GM10248 (cell line): Measurements from ENCODE around the gene MRPL19.

Source experiments
- CTCF ChIA-PET: fragments of 300-600 bp; sonication (Branson Sonifier 250); formaldehyde crosslinking; extraction: SDS; loops from one replicate; lab custom pipeline; 2021; ENCODE audit warnings: antibody characterized with exemption; lab: Yijun Ruan, JAX
- POLR2A ChIA-PET: fragments of 350-650 bp; sonication (Branson Sonifier 250); formaldehyde crosslinking; extraction: SDS; loops from one replicate; lab custom pipeline; 2020; ENCODE audit warnings: antibody characterized with exemption; lab: Yijun Ruan, JAX
- DNase-seq: peaks from one replicate; pipeline ENCODE4 v3.0.0; 2012; ENCODE audit errors: extremely low spot score
- TF ChIP-seq, protein P1 (sequence below): IDR thresholded peaks from 2 replicates; pipeline ENCODE4 v1.5.1; 2012; ENCODE audit warnings: mild to moderate bottlenecking, low read depth; ENCODE audit errors: extremely low read depth, missing control alignments, control extremely low read depth

MRPL19 gene

DNA sequence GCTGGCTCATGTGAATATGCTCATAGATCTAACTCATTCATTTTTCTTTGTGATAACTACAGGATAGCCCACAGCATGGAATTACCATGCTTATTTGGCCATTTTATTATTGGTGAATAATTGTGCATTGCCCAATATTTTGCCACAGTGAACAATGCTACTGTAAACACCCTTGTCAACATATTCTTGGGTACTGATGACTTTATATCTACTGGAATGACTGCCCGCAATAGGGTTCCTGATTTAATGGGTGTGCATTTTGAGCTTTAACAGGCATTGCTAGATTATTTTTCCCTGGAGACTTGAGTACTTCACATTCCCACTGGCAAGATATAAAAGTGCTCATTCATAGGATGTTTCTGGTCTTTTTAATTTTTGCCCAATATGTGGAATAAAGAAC lies 43.1 kb upstream of the MRPL19 start:
- ChIA-PET CTCF (interaction anchor here (1.0 to 2.1 kb wide), 2 partner anchors 11 to 538 kb away, joined by 4 to 6 read pairs; no protein-coding TSS in a partner anchor), POLR2A (no interaction called here)
- DNase-seq: no peak
- TF ChIP-seq, protein P1, sequence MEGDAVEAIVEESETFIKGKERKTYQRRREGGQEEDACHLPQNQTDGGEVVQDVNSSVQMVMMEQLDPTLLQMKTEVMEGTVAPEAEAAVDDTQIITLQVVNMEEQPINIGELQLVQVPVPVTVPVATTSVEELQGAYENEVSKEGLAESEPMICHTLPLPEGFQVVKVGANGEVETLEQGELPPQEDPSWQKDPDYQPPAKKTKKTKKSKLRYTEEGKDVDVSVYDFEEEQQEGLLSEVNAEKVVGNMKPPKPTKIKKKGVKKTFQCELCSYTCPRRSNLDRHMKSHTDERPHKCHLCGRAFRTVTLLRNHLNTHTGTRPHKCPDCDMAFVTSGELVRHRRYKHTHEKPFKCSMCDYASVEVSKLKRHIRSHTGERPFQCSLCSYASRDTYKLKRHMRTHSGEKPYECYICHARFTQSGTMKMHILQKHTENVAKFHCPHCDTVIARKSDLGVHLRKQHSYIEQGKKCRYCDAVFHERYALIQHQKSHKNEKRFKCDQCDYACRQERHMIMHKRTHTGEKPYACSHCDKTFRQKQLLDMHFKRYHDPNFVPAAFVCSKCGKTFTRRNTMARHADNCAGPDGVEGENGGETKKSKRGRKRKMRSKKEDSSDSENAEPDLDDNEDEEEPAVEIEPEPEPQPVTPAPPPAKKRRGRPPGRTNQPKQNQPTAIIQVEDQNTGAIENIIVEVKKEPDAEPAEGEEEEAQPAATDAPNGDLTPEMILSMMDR: no peak

DNA sequence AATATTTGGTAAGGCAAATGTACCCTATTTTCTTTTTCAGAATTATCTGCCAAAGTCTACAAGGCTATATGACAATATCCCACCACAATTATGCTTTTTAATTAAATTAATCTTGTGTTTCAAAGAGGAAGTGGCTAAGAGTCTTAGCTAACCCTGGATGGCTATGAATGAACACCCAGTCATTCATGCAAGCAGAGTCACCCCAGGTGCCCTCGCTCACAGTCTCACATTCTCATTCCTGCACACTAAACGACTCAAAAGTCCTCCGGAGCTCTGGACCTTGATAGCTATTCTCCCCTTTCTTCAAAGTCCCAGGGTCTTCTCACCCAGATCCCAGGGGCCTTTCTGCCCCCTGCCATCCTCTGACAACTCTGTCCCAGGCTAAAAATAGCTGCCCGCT lies 42.1 kb upstream of the MRPL19 start:
- ChIA-PET CTCF (interaction anchor here (1.1 to 3.5 kb wide), 4 partner anchors 8 to 539 kb away, joined by 3 to 17 read pairs (median 4); no protein-coding TSS in a partner anchor), POLR2A (no interaction called here)
- TF ChIP-seq, protein P1: no peak
- no peak for DNase-seq

DNA sequence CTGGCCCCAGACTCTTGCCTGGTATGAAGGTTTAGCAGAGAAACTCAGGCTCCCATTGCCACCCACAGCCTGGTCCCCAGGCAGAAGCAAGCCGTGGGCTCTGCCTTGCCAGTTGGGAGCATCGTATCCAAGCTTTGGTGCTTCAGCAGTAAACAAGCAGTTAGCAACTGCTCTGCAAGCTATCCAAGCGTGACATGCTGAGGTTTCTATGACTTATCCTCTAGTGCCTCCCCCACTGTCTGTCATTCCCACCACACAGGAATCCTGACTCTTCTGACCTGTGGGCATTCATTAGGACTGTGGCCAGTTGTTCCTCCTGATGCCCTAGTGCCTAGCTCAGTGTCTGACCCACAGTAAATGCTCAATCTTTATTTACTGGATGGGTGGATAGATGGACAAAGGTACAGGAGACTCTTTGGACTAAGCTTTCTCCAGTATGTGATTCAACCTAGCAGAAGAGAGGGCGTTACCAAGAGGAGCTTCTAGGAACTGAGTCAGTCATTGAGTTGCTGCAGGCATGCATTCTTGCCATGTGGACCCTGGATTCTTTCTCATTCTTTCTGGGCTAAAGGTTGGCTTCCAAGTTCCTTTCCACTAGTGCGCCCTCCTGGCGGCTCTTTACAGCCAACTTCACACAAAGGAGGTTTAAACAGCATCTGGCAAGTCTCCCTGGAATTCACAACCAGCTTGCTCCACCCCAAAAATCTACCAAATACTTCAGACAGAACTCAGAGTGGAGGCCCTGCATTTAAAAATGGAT lies 40.6 kb upstream of the MRPL19 start:
- ChIA-PET CTCF (interaction anchor here (0.9 to 3.5 kb wide), 17 partner anchors 10 to 653 kb away, joined by 3 to 17 read pairs (median 4); no protein-coding TSS in a partner anchor), POLR2A (no interaction called here)
- TF ChIP-seq, protein P1: no peak
- no peak for DNase-seq

DNA sequence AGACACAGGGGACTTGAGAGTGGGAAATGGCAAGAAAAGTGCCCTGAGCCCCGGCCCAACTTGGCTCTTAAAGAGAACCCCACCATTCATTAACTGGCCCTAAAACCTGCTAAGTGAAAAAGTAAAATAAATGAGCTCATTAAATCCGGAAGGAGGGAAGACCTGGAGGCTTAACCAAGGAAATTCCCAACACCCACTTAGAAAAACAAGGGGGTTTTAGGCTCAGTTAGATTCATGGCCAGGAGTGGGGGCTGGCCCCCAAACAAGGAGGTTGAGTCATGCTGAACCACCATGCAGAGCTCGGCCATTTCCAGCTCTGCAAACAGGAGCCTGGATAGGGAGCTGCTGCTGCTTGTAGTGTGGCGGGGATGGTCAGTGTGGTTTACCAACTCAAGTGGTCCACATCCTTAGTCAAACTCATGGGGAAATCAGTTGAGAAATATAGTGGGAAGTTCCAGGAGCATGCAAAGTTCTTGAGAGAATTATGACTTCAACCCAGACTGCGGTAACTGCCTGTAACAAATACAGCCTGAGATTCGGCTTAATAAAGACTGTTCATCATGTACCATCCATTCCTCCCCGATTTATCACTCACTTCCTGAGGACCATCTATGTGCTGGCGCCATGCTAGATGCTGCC lies 39.7 kb upstream of the MRPL19 start:
- CTCF ChIA-PET: interaction anchor here (1.0 to 3.5 kb wide), 6 partner anchors 11 to 654 kb away, joined by 5 to 17 read pairs (median 5); no protein-coding TSS in a partner anchor
- POLR2A ChIA-PET: no interaction called here
- TF ChIP-seq, protein P1: no peak
- no peak for DNase-seq

DNA sequence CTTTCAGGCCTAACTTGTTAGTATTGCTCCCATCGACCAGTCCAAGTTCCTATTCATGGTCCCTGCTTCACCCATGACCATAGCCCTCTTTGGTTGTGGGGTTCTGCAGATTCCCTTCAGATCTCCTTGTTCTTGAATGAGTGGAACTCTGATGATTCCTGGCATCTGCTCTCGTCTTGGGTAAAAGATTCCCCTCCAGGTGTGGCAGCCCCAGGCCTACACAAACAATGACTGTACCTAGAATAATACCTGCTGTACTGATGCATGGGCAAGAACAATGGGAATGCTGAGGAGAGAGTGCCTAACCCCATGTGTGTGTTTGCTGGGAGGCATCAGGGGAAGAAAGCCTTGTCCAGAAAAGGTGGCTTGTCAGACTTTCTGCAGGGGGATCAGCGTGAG lies 39.2 kb upstream of the MRPL19 start:
- no peak for DNase-seq
- TF ChIP-seq, protein P1: no peak
- ChIA-PET CTCF (interaction anchor here (1.5 to 3.5 kb wide), 8 partner anchors 18 to 916 kb away, joined by 4 to 46 read pairs (median 14); no protein-coding TSS in a partner anchor), POLR2A (no interaction called here)

DNA sequence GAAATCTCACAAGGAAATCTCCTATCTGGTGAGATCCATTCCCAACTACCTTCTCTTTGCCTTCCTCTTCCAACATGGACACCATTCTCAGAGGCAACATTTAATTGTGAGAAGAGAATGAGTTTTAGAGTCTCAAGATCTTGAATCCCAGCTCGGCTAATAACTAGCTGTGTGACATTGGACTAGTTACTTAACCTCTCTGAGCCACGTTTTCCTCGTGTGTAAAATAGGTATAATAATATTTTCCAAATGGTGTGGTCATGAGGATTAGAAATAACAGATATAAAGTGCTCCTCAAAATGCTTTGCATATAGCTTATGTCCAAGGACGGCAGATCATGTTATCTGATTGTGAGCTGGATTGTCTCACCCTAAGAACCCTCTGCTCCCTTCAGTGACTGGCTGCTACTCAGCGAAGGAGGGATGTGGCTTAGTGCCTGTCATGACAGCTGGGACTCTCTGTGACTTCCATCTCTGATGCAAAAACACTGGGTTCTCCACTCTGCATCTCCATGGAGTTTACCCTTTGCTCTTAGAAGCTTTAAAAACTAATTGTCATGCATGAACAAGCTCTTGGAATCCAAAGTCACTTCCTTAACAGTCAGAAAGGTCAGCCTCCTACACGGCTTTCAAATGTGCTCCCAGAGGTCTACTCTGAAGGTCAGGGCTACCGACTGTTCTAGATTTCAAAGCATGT lies 38.4 kb upstream of the MRPL19 start:
- no peak for DNase-seq
- POLR2A ChIA-PET: interaction anchor here (0.6 kb wide), 1 partner anchor 912 kb away, joined by 6 read pairs; no protein-coding TSS in a partner anchor
- TF ChIP-seq, protein P1: no peak
- CTCF ChIA-PET: interaction anchor here (0.6 to 3.5 kb wide), 61 partner anchors 9 to 917 kb away, joined by 3 to 46 read pairs (median 5); partner anchors contain the start of gene TACR1
